NAMALWA (cell line): Measurements from ENCODE around the gene BRWD1.
"Not testable (repeated sequence)": the region's sequence is repeated elsewhere in the genome, so short reads cannot be mapped to it uniquely, and the experiment has no call there.

Experiments used
- DNase-seq: peaks from one replicate; pipeline ENCODE4 v3.0.0-alpha.2; 2015; ENCODE audit warnings: low spot score

The BRWD1 gene

GRCh38 chr21:39282911-39283310, 30.5 kb downstream of the BRWD1 start:
- no peak for DNase-seq

- DNase-seq: no peak
These were observed 31.6 kb downstream of the BRWD1 start for GRCh38 chr21:39281853-39282252.

GRCh38 chr21:39281207-39281606, 32.2 kb downstream of the BRWD1 start:
- no peak for DNase-seq

GRCh38 chr21:39269620-39270019, 43.8 kb downstream of the BRWD1 start:
- DNase-seq: no peak

GRCh38 chr21:39265603-39266002, 47.8 kb downstream of the BRWD1 start:
- DNase-seq: no peak

- no peak for DNase-seq
These were observed 50.1 kb downstream of the BRWD1 start for GRCh38 chr21:39263372-39263771.

- no peak for DNase-seq
These were observed 55.2 kb downstream of the BRWD1 start for GRCh38 chr21:39258207-39258606.

GRCh38 chr21:39251326-39251725, 62.1 kb downstream of the BRWD1 start:
- no peak for DNase-seq

GRCh38 chr21:39238275-39238674, 75.2 kb downstream of the BRWD1 start:
- DNase-seq: no peak

- no peak for DNase-seq
These were observed 80.6 kb downstream of the BRWD1 start for GRCh38 chr21:39232861-39233291.

GRCh38 chr21:39224930-39225329, 88.5 kb downstream of the BRWD1 start:
- DNase-seq: no peak

- no peak for DNase-seq
These were observed 91.4 kb downstream of the BRWD1 start for GRCh38 chr21:39221997-39222486.

GRCh38 chr21:39221282-39221996, 92.0 kb downstream of the BRWD1 start:
- no peak for DNase-seq

- not testable (repeated sequence) for DNase-seq
These were observed 92.6 kb downstream of the BRWD1 start for GRCh38 chr21:39220875-39221274.

GRCh38 chr21:39220150-39220549, 93.3 kb downstream of the BRWD1 start:
- no peak for DNase-seq

GRCh38 chr21:39218082-39218409, 95.4 kb downstream of the BRWD1 start:
- DNase-seq: no peak

- DNase-seq: no peak
These were observed 95.9 kb downstream of the BRWD1 start for GRCh38 chr21:39217356-39218081.

GRCh38 chr21:39216290-39216689, 97.1 kb downstream of the BRWD1 start:
- no peak for DNase-seq

- no peak for DNase-seq
These were observed 98.4 kb downstream of the BRWD1 start for GRCh38 chr21:39215078-39215477.

- no peak for DNase-seq
These were observed 104.1 kb downstream of the BRWD1 start for GRCh38 chr21:39209334-39209688.

- DNase-seq: no peak
These were observed 104.7 kb downstream of the BRWD1 start for GRCh38 chr21:39208624-39209333.

GRCh38 chr21:39204134-39204533, 109.3 kb downstream of the BRWD1 start:
- no peak for DNase-seq

GRCh38 chr21:39198800-39199199, 114.6 kb downstream of the BRWD1 start:
- DNase-seq: no peak
